ENCODE results near the gene EIF3F.

The EIF3F gene

GRCh38 chr11:7986768-7987559, at the start of gene EIF3F:
EIF3F (plus strand) TSS chr11:7987337; CDS start chr11:7987353, 16 bp downstream.
- peak; percentile 99 for DNase-seq
- in situ Hi-C loops (cut with MboI; ENCODE audit: low pct_unique_long_range_greater_than_20kb, low sequenced_read_pairs), result no loop called here

GRCh38 chr11:7941146-7941545, 46.0 kb upstream of the EIF3F start:
- no peak for DNase-seq
- in situ Hi-C loops (cut with MboI; ENCODE audit: low pct_unique_long_range_greater_than_20kb, low sequenced_read_pairs), result no loop called here

GRCh38 chr11:7941608-7942007, 45.5 kb upstream of the EIF3F start, which contains the start of gene OR10A3:
OR10A3 (minus strand) TSS chr11:7941708; CDS start chr11:7939520, 2,188 bp downstream.
- in situ Hi-C loops (cut with MboI; ENCODE audit: low pct_unique_long_range_greater_than_20kb, low sequenced_read_pairs), result no loop called here
- DNase-seq, result no peak

- in situ Hi-C loops (cut with MboI; ENCODE audit: low pct_unique_long_range_greater_than_20kb, low sequenced_read_pairs), result no loop called here
- no peak for DNase-seq
These were observed 43.0 kb upstream of the EIF3F start for GRCh38 chr11:7944123-7944522.

GRCh38 chr11:7949934-7950333, 37.2 kb upstream of the EIF3F start:
- in situ Hi-C loops (cut with MboI; ENCODE audit: low pct_unique_long_range_greater_than_20kb, low sequenced_read_pairs), result no loop called here
- DNase-seq, result no peak

GRCh38 chr11:7955191-7955590, 31.9 kb upstream of the EIF3F start:
- no peak for DNase-seq
- in situ Hi-C loops (cut with MboI; ENCODE audit: low pct_unique_long_range_greater_than_20kb, low sequenced_read_pairs), result no loop called here

GRCh38 chr11:7964261-7964660, 22.9 kb upstream of the EIF3F start:
- in situ Hi-C loops (cut with MboI; ENCODE audit: low pct_unique_long_range_greater_than_20kb, low sequenced_read_pairs), result no loop called here

GRCh38 chr11:7964873-7965272, 22.3 kb upstream of the EIF3F start:
- DNase-seq, result no peak
- in situ Hi-C loops (cut with MboI; ENCODE audit: low pct_unique_long_range_greater_than_20kb, low sequenced_read_pairs), result no loop called here

More at GRCh38 chr11:7964261-7964660, 22.9 kb upstream of the EIF3F start:
- no peak for DNase-seq

- in situ Hi-C loops (cut with MboI; ENCODE audit: low pct_unique_long_range_greater_than_20kb, low sequenced_read_pairs), result no loop called here
- DNase-seq, result no peak
These were observed 21.8 kb upstream of the EIF3F start, which contains the start of gene NLRP10 for GRCh38 chr11:7965386-7965785. NLRP10 (minus strand) TSS chr11:7965447; CDS start chr11:7963495, 1,952 bp downstream.

GRCh38 chr11:7967097-7967496, 20.0 kb upstream of the EIF3F start:
- in situ Hi-C loops (cut with MboI; ENCODE audit: low pct_unique_long_range_greater_than_20kb, low sequenced_read_pairs), result no loop called here
- no peak for DNase-seq

- no peak for DNase-seq
- in situ Hi-C loops (cut with MboI; ENCODE audit: low pct_unique_long_range_greater_than_20kb, low sequenced_read_pairs), result no loop called here
These were observed 19.3 kb upstream of the EIF3F start for GRCh38 chr11:7967826-7968225.

GRCh38 chr11:7968686-7969085, 18.5 kb upstream of the EIF3F start:
- DNase-seq, result no peak
- in situ Hi-C loops (cut with MboI; ENCODE audit: low pct_unique_long_range_greater_than_20kb, low sequenced_read_pairs), result no loop called here

- DNase-seq, result no peak
- in situ Hi-C loops (cut with MboI; ENCODE audit: low pct_unique_long_range_greater_than_20kb, low sequenced_read_pairs), result no loop called here
These were observed 17.1 kb upstream of the EIF3F start for GRCh38 chr11:7969756-7970646.

- DNase-seq, result no peak
- in situ Hi-C loops (cut with MboI; ENCODE audit: low pct_unique_long_range_greater_than_20kb, low sequenced_read_pairs), result no loop called here
These were observed 15.3 kb upstream of the EIF3F start for GRCh38 chr11:7971846-7972245.

- in situ Hi-C loops (cut with MboI; ENCODE audit: low pct_unique_long_range_greater_than_20kb, low sequenced_read_pairs), result no loop called here
- DNase-seq, result no peak
These were observed 14.1 kb upstream of the EIF3F start for GRCh38 chr11:7973011-7973410.

- no peak for DNase-seq
- in situ Hi-C loops (cut with MboI; ENCODE audit: low pct_unique_long_range_greater_than_20kb, low sequenced_read_pairs), result no loop called here
These were observed 12.5 kb upstream of the EIF3F start for GRCh38 chr11:7974668-7975067.

- in situ Hi-C loops (cut with MboI; ENCODE audit: low pct_unique_long_range_greater_than_20kb, low sequenced_read_pairs), result no loop called here
- no peak for DNase-seq
These were observed 9.8 kb upstream of the EIF3F start for GRCh38 chr11:7977232-7977917.

- in situ Hi-C loops (cut with MboI; ENCODE audit: low pct_unique_long_range_greater_than_20kb, low sequenced_read_pairs), result no loop called here
- no peak for DNase-seq
These were observed 5.4 kb upstream of the EIF3F start for GRCh38 chr11:7981619-7982157.

GRCh38 chr11:7982582-7983119, 4.5 kb upstream of the EIF3F start:
- DNase-seq, result no peak
- in situ Hi-C loops (cut with MboI; ENCODE audit: low pct_unique_long_range_greater_than_20kb, low sequenced_read_pairs), result no loop called here

All from KBM-7 (cell line).